Mucosa of descending colon (tissue), 3 donors: Measurements from ENCODE around the gene RAB3GAP1. TPM values are rescaled to one million over a fixed set of nuclear protein-coding genes. Genes with fewer than 3 reads are reported as not detected.
A peak's percentile ranks its signal among the peaks of the same experiment; 100 is the strongest.

ENCODE experiments used
- ATAC-seq: fragments of 200-7000 bp; cut with Tn5 transposase; one replicate; pipeline ENCODE4 v1.9.1; 2020; ENCODE audit warnings: mild to moderate bottlenecking, moderate library complexity
- DNase-seq, 3 donors: peaks; one replicate each; pipeline ENCODE4 v3.0.0-alpha.2; 2020
- H3K36me3 ChIP-seq: fragments of 200-600 bp; one replicate; pipeline ENCODE4 v1.8.0; 2021; ENCODE audit warnings: low read depth, mild to moderate bottlenecking
- H3K4me1 ChIP-seq: fragments of 200-600 bp; one replicate; pipeline ENCODE4 v1.8.0; 2021; ENCODE audit warnings: low read depth, mild to moderate bottlenecking
- H3K4me3 ChIP-seq: fragments of 200-600 bp; one replicate; pipeline ENCODE4 v1.8.0; 2021; ENCODE audit warnings: mild to moderate bottlenecking
- H3K9me3 ChIP-seq: fragments of 200-600 bp; one replicate; pipeline ENCODE4 v1.8.0; 2021; ENCODE audit warnings: mild to moderate bottlenecking
- CTCF ChIP-seq: fragments of 200-600 bp; IDR thresholded peaks from one replicate; pipeline ENCODE4 v1.8.0; 2022; ENCODE audit warnings: antibody characterized with exemption, mild to moderate bottlenecking
- intact Hi-C, 2 donors: fragments of 100-400 bp; cut with DNase I in 1 of 2; cut with micrococcal nuclease in 1 of 2; formaldehyde crosslinking; loops; one replicate each; pipeline versions ENCODE4 v1.11.0 to v1.11.1; 2022; cut with DNase I, micrococcal nuclease
- total RNA-seq, 3 donors: library from RNA; stranded (reverse); fragmentation: NEBNext Ultra II Directional in 2 of 3; extraction: Animal tissue kit (Norgen Biotek cat#: 25700) in 2 of 3; gene quantifications; one replicate each; pipeline versions ENCODE4 v1.2.1 to v1.2.4, GENCODE V29; 2021 to 2023
- donor health status: DM: no; HTN: no; CAD: no; lungs with moderate emphysema.
- donor health status: DM: no; HTN: no; CAD: no.
- donor health status: DM: no; HTN: yes; CAD: no.

RAB3GAP1 gene
- total RNA-seq, 3 donors from 2014 or later, result 37.5 to 60.1 (median 43.0) TPM

GRCh38 chr2:135048122-135048521 is 4.0 kb upstream of the RAB3GAP1 start:
- Histone ChIP-seq H3K9me3 (no peaks in the 10 kb centered on the region), H3K4me3 (no peak overlapping the region), H3K36me3 (no peaks in the 10 kb centered on the region), H3K4me1 (no peaks in the 10 kb centered on the region)
- no peak for TF ChIP-seq CTCF
- no peak for ATAC-seq
- intact Hi-C loops, result no loop called here
- no peak for DNase-seq

- Histone ChIP-seq H3K9me3 (no peaks in the 10 kb centered on the region), H3K4me3 (no peak overlapping the region), H3K4me1 (peaks cover 13% of the 10 kb centered on the region), H3K36me3 (no peaks in the 10 kb centered on the region)
- DNase-seq (no peak), ATAC-seq (no peak)
- no peak for TF ChIP-seq CTCF
- intact Hi-C loops, result no loop called here
Measured at GRCh38 chr2:135050132-135050531, 2.0 kb upstream of the RAB3GAP1 start.

GRCh38 chr2:135050684-135051083 is 1.4 kb upstream of the RAB3GAP1 start:
- Histone ChIP-seq H3K4me1 (peaks cover 13% of the 10 kb centered on the region), H3K9me3 (no peaks in the 10 kb centered on the region), H3K4me3 (no peak overlapping the region), H3K36me3 (no peaks in the 10 kb centered on the region)
- no peak for TF ChIP-seq CTCF
- no peak for ATAC-seq
- intact Hi-C loops, result no loop called here
- DNase-seq, result no peak

GRCh38 chr2:135052997-135053474 is 944 bp downstream of the RAB3GAP1 start:
- H3K36me3 ChIP-seq, result no peaks in the 10 kb centered on the region
- no peaks in the 10 kb centered on the region for H3K9me3 ChIP-seq
- DNase-seq (peak in 2 of 3 donors; percentile 25 to 40), ATAC-seq (peak; percentile 4)
- peaks cover 13% of the 10 kb centered on the region for H3K4me1 ChIP-seq
- peak overlapping the region; percentile 76 for H3K4me3 ChIP-seq
- TF ChIP-seq CTCF, result no peak
- intact Hi-C loops, result no loop called here

- peaks cover 13% of the 10 kb centered on the region for H3K4me1 ChIP-seq
- ATAC-seq, result no peak
Measured at GRCh38 chr2:135055182-135055786, 3.2 kb downstream of the RAB3GAP1 start.

More at GRCh38 chr2:135055182-135055786, 3.2 kb downstream of the RAB3GAP1 start:
- Histone ChIP-seq H3K9me3 (no peaks in the 10 kb centered on the region), H3K36me3 (no peaks in the 10 kb centered on the region), H3K4me3 (no peak overlapping the region)
- DNase-seq, result no peak
- no peak for TF ChIP-seq CTCF
- intact Hi-C loops, result no loop called here
